Mesodermal cell (in vitro differentiated cells): ENCODE results near the gene TCHHL1.

Experiments used
- H3K27ac ChIP-seq: 2 replicates; pipeline ENCODE4 v1.7.0; 2013; ENCODE audit warnings: mild to moderate bottlenecking, low read depth, low read length, moderate library complexity; ENCODE audit not compliant: severe bottlenecking
- H3K36me3 ChIP-seq: 2 replicates; pipeline ENCODE4 v1.7.1; 2013; ENCODE audit warnings: mild to moderate bottlenecking, low read length, moderate library complexity; ENCODE audit not compliant: control insufficient read depth, insufficient read depth
- H3K4me1 ChIP-seq: one replicate; pipeline ENCODE4 v1.7.1; 2013; ENCODE audit warnings: mild to moderate bottlenecking, low read length; ENCODE audit not compliant: insufficient read depth, control insufficient read depth, poor library complexity, severe bottlenecking
- H3K4me3 ChIP-seq: 2 replicates; pipeline ENCODE4 v1.7.0; 2013; ENCODE audit warnings: low read length, control low read depth, mild to moderate bottlenecking; ENCODE audit not compliant: insufficient read depth, poor library complexity, severe bottlenecking; ENCODE audit errors: extremely low read depth
- H3K9me3 ChIP-seq: 2 replicates; pipeline ENCODE4 v1.7.1; 2013; ENCODE audit warnings: mild to moderate bottlenecking, low read length, moderate library complexity; ENCODE audit not compliant: control insufficient read depth
- WGBS, 2 experiments: methylation state at CpG; one replicate each; pipeline ENCODE4 v1.1.5; 2013; ENCODE audit warnings: missing lambda C conversion rate in 2 of 2; ENCODE audit not compliant: insufficient coverage in 2 of 2; 5-methylcytosine and 5-hydroxymethylcytosine counted together

Gene TCHHL1

DNA sequence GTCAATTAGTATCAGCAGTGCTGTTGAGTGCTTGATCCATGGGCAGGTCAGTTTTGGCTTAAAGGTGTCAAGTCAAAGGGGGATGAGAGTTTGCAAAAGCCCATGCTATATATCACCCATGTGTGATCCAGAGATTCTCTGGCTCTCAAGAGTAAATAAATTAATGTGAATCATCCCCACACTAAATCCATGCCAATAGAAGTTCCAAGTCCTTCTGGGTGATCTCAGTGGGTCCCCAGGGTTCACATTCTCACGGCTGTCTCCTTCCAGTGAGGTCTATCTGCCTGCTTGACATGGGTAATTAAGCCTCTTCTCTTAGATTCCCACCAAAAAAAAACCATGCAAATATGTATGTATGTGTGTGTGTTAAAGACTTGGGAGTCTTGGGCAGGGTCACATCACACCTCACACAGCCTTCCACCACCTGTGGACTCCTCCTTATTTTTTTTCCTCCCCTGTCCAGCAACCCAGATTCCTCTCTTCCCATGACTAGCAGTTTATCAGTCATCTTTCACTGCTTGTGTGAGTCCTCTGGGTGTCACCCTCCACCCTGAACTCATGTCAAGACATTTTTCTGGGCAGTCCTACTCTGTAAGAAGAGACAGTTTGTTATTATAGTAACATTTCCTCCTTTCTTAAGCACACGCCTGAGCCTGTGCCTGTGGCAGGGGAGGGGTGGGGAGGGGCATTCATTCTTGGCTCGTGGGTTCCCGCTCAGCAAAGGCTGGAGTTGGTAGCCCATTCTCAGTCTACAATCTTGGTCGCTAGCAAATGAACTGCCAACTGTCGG is 37.8 kb downstream of the TCHHL1 start:
- Histone ChIP-seq H3K36me3 (no peaks in the 10 kb centered on the region), H3K4me3 (no peak overlapping the region), H3K27ac (no peak overlapping the region), H3K4me1 (peaks cover 16% of the 10 kb centered on the region), H3K9me3 (no peaks in the 10 kb centered on the region)
- 89% methylated on average over 3 of the region's 6 CpGs; no CpG with 5 or more reads in 1 of the 2 experiments for WGBS, 2 experiments

DNA sequence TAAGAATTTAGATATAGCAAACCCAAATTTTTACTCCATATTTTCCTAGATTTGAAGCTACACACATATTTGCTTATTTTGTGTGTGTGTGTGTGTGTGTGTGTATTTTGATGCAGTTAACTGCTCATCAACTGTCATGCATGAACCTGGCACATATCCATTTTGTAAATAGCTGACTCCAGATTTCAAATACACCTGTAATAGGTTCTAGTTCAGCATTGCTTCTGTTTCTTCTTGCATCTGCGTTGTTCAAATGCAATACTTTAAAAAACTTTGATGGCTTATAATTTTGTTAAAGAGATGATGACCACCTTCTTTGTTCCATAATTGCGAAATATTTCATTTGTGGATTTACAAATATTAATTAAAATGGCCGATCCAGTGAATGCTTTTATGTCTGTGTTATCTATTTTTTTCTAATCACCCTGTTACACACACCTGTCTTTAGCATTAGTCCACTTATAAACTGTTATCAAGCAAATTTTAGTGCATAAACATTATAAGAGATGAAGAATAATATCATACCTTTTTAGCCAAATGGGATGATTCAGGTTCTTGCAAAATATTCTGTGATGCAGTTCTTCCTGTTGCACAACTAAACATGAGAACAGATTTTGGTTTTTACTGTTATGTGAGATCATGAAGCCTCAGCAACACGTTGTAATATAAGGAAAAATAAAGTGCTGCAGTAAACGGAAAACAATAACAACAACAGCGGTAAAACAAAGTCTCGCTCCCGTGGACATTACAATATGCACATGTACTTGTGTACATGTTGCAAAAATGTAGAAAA is 39.4 kb downstream of the TCHHL1 start:
- no peaks in the 10 kb centered on the region for H3K36me3 ChIP-seq
- H3K9me3 ChIP-seq: no peaks in the 10 kb centered on the region
- peaks cover 16% of the 10 kb centered on the region for H3K4me1 ChIP-seq
- H3K4me3 ChIP-seq: no peak overlapping the region
- H3K27ac ChIP-seq: no peak overlapping the region
- WGBS, 2 experiments: 97 to 100% methylated on average over 5 of the region's 8 CpGs

DNA sequence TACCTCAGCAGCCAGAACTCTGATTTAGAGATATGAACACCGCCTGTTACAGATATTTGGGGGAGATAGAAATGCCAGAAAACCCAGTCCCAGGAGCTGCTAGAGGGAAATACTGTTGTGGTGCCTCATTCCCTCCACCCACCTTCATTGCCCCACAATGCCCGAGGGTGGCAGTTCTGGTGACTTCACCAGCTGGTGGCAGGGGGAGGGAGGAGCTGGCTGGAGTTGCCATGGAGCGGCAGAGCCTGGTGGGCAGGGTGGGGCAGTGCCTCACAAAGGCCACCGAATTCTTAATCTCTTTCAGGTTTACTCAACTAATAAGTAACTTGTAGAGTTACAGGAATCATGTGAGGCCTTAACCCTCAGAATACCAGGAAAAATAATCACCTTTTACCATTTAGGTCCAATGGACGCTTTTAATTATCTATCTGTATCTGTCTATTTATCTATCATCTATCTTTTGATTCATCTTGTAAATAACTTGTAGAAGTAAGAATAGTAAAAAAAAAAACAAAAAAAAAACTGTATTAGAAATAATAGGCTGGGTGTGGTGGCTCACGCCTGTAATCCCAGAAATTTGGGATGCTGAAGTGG is 40.4 kb downstream of the TCHHL1 start:
- Histone ChIP-seq H3K27ac (peak overlapping the region; percentile 98), H3K9me3 (no peaks in the 10 kb centered on the region), H3K36me3 (no peaks in the 10 kb centered on the region), H3K4me1 (peaks cover 16% of the 10 kb centered on the region), H3K4me3 (no peak overlapping the region)
- WGBS, 2 experiments: 40% methylated on average over 2 of the region's 6 CpGs; no CpG with 5 or more reads in 1 of the 2 experiments

DNA sequence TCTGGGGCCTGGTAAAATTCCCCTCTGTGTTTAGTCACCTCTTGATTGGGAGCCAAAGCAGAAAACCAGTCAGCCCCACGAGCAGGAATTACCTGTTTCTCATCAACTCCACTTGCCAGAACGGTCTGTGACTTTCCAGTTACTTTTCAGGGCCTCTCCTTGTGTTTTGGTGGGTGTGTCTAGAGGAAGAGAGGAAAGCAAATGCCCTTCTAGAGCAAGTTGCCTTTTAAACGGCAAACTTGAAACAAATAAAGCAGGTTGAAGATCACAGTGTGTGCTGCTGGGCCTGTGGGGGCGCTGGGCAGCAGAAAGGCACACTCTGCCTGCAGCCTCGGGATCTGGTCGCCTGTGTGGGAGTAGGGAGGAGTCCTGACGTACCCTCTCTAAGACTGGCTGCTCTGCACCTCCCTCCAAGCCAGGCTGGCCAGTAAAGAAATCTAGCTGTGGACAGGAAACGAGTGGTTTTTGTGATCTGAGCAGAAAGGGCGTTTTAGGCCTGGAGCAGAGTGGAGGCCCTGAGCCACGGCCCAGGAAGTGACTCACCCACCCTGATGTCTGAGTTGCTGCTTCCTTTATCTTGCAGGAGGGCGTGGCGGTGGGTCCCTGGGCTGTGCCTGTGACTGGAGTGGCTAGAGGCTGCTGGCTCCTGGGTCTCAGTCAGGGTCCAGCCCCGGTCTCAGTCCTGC is 41.0 kb downstream of the TCHHL1 start:
- Histone ChIP-seq H3K4me1 (peaks cover 16% of the 10 kb centered on the region), H3K27ac (peak overlapping the region; percentile 98), H3K4me3 (peak overlapping the region; percentile 18), H3K9me3 (no peaks in the 10 kb centered on the region), H3K36me3 (no peaks in the 10 kb centered on the region)
- WGBS, 2 experiments: 2 to 8% methylated on average over 6 to 9 of the region's 13 CpGs

DNA sequence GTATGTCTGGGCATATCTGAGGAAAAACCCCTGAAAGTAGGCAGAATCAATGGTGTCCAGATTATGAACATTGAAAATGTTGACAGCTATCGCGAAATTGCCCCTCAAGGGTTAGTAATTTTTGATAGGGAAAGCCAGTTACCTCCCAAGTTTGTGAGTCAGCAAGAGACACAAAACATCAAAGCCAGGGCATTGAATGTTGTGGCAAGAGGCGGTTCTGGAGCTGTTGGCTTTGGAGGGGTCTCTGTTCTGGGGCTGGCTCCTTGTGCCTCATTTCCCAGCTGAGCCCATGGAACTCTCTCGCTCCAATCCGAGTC is 41.5 kb downstream of the TCHHL1 start:
- Histone ChIP-seq H3K36me3 (no peaks in the 10 kb centered on the region), H3K9me3 (no peaks in the 10 kb centered on the region), H3K4me3 (peak overlapping the region; percentile 18), H3K4me1 (peaks cover 16% of the 10 kb centered on the region), H3K27ac (peak overlapping the region; percentile 98)
- 58 to 65% methylated on average over 5 of the region's 5 CpGs for WGBS, 2 experiments

DNA sequence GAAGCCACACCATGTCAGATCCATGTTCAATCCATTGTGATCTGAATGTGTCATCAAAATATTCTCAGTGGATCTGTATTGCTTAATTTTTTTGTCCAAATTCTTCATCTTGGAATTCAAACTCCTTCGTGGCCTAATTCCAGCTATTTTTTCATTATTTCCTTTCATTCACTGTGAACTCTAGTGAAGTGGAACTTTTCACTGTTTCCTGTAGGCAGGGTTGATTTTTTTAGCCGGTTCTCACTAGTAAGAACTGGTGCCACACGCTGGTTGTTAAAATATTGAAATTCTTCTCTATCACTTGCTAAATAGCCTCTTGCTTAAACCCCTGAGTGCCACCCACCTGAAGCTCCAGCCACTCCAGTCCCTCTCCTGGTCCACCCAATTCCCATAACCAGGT is 44.5 kb downstream of the TCHHL1 start:
- no peaks in the 10 kb centered on the region for H3K36me3 ChIP-seq
- H3K9me3 ChIP-seq: no peaks in the 10 kb centered on the region
- no peak overlapping the region for H3K4me3 ChIP-seq
- no peak overlapping the region for H3K27ac ChIP-seq
- WGBS, 2 experiments: 86% methylated on average over 1 of the region's 3 CpGs; no CpG with 5 or more reads in 1 of the 2 experiments
- H3K4me1 ChIP-seq: peaks cover 13% of the 10 kb centered on the region

DNA sequence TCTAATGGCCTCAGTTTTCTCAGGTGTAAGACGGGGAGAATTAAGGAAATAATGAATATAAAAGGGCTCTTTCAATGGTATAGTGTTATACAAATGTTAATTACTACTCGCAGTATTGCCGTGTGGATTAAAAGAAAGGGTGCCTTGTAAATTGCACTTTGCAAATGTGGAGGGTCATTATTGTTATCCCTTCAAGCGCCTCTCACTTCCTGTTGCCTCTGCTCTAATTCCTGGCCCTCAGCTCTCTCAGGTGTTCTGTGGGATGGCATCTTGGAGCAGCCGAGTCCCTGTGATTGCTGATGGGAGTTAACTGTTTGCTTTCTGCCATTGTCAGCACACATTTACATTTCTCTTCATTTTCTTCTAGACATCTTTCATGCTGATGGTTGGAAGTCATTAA is 45.0 kb downstream of the TCHHL1 start:
- H3K27ac ChIP-seq: no peak overlapping the region
- H3K9me3 ChIP-seq: no peaks in the 10 kb centered on the region
- H3K36me3 ChIP-seq: no peaks in the 10 kb centered on the region
- peaks cover 13% of the 10 kb centered on the region for H3K4me1 ChIP-seq
- H3K4me3 ChIP-seq: no peak overlapping the region
- 30 to 49% methylated on average over 2 to 4 of the region's 5 CpGs for WGBS, 2 experiments

DNA sequence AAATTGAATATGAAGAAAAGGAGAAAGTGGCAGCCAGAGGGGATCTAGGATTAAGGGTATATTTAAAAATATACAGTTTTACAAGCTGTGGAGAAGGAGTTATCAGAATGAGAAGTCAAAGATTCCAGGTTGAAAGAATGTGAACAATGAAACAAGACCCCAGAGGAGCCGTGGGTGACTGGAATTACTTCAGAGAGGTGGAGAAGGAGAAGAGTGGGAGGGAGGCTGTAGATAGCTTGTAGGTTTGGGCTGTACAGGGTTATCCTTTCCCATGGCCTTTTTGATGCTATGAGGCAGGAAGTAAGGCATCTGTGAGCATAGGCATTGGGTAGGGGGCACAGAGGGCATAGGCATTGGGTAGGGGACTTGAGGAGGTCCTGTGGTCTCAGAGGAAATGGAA is 46.8 kb downstream of the TCHHL1 start:
- peaks cover 4% of the 10 kb centered on the region for H3K4me1 ChIP-seq
- H3K9me3 ChIP-seq: no peaks in the 10 kb centered on the region
- 80 to 93% methylated on average over 1 of the region's 1 CpG for WGBS, 2 experiments
- no peak overlapping the region for H3K4me3 ChIP-seq
- H3K36me3 ChIP-seq: no peaks in the 10 kb centered on the region
- H3K27ac ChIP-seq: no peak overlapping the region

DNA sequence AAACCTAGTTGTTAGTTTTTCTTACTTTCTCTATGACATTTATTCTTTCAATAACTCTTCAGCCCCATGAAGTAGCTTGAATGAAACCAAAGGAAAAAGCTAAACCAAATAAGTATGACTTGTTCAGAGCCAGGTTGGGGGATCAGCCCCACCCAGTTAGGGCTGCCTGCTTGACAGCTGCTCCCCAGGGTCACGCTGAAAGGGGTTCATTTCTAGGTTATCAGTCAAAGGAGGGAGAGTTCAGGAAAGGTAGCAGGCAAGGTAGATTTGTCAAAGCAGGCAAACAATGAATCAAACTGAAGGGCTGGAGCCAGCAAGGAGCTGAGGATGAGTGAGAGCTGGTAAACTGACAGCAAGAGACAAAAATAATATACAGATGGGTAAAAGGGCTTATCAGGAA is 49.0 kb downstream of the TCHHL1 start:
- Histone ChIP-seq H3K9me3 (no peaks in the 10 kb centered on the region), H3K4me3 (no peak overlapping the region), H3K27ac (no peak overlapping the region), H3K4me1 (no peaks in the 10 kb centered on the region), H3K36me3 (no peaks in the 10 kb centered on the region)
- 80 to 100% methylated on average over 1 of the region's 1 CpG for WGBS, 2 experiments

DNA sequence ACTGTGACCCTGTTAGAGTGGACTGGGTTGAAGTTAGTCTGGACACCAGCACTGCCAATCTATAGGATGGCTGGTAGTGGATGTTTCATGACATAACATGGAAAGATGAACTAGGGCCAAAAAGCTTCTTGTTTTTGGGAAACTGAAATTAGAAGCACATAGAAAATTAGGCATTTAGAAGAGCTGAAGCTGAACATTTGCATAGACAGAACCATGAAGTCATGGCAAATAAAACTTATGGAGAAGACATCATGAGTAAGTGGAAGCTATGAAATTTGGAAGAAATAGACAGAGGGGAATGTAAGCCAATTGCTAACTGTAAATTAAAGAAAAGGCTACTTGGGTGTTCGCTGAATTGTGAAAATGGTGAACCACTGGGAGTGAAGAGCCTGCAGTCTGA is 49.4 kb downstream of the TCHHL1 start:
- no peak overlapping the region for H3K27ac ChIP-seq
- 100% methylated on average over 1 of the region's 1 CpG; no CpG with 5 or more reads in 1 of the 2 experiments for WGBS, 2 experiments
- no peaks in the 10 kb centered on the region for H3K9me3 ChIP-seq
- H3K4me1 ChIP-seq: no peaks in the 10 kb centered on the region
- H3K36me3 ChIP-seq: no peaks in the 10 kb centered on the region
- H3K4me3 ChIP-seq: no peak overlapping the region
